M059J (cell line): ENCODE results near the gene LDLRAD3. TPM values are rescaled to one million over a fixed set of nuclear protein-coding genes. Genes with fewer than 3 reads are reported as not detected.
A peak's percentile ranks its signal among the peaks of the same experiment; 100 is the strongest.

Source experiments
- DNase-seq: peaks from one replicate; pipeline ENCODE4 v3.0.0-alpha.2; 2012; ENCODE audit warnings: low read depth
- total RNA-seq: library from RNA; depleted of rRNA; stranded (reverse); fragments of >200 nt; shearing (Covaris generic); gene quantifications from 2 replicates; pipeline ENCODE4 v1.2.3, GENCODE V29; 2014

LDLRAD3 gene
- total RNA-seq, 1 experiment from 2014 or later = 12.1 TPM

DNA sequence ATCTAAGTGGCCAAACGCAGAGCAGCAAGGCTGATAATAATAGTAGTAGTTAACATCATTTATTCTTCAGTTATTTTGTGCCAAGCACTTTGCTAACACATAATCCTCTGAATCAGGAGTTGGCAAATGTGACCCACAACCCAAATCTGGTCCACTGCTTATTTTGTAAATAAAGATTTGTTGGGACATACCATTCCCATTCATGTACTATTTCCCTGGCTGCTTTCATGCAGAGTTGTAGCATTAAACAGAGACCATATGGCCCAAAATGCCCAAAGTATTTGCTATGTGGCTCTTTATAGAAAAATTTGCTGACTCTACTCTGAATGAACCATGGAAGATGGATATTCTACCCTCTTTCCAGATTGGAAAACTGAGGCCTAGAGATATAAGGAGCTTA lies 295.0 kb downstream of the LDLRAD3 start:
- DNase-seq = no peak

DNA sequence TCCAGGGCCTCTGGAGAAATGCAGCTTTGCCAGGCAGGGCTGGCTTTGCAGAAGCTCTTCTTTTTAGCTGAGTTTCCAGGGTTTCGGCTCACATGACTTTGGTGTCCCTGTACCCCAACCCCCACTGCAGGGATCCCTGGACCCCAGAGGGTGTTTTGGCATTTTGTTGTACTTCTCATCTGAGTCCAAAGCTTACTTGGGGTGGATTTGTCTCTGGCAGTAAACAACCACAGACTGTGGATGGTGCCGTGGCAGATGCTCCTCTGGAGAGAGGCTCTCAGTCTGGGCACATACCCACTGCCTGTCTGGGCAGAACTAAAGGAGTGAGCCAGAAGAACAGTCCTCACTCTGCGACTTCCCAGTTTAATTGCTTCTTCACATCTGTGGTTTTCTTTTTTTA lies 295.8 kb downstream of the LDLRAD3 start:
- DNase-seq = no peak

DNA sequence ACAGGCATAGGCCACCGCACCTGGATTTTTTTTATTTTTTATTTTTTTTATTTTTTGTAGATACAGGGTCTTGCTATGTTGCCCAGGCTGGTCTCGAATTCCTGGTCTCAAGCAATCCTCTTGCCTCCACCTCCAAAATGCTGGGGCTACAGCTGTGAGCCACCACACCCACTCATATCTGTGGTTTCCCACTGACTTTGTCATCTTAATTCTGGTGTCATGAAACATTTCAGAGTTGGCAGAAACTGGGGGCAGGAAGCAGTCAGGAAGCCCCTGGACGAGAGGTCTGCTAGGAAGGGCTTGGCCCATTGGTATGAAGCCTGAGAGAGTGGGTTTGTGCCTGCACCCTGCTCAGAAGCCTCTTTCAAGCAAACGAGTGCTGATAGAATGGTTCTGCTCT lies 296.3 kb downstream of the LDLRAD3 start:
- DNase-seq = peak; percentile 31

DNA sequence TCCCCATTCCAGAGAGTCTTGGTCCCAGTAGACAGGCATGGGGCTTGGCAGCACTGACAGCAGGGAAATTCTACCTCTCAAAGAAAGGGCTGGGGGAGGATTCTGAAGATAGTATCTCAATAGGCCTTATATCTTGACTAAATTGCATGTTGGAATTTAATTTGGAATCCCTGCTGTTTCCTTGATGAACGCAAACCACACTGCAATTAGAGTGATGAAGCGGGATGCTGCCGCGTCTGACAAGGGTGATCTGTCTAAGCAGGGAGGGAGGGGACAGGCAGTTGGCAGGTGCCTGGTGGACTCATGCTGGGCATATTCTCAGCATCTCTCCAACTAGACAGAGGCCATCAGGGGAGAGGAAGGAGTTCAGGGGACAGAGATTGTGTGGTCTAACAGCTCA lies 296.9 kb downstream of the LDLRAD3 start:
- DNase-seq = peak; percentile 15

DNA sequence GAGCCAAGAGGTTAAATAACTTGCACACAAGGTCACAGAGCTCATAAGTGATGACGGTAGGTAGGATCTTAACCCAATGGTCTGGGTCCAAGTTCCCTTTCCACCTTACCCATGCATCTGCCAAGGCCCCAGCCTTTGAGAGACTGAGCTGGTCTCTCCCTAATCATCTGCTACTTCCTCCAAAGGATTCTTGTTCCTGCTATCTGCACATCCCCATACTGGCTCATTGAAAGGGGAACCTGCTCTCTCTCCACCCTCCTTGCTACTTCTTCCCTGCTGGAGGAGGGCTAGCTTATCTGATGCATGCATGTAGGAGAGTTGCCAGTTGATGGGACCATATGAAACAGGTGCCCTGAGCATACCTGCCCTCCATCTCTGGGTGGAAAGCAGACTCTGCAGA lies 297.6 kb downstream of the LDLRAD3 start:
- DNase-seq = no peak

DNA sequence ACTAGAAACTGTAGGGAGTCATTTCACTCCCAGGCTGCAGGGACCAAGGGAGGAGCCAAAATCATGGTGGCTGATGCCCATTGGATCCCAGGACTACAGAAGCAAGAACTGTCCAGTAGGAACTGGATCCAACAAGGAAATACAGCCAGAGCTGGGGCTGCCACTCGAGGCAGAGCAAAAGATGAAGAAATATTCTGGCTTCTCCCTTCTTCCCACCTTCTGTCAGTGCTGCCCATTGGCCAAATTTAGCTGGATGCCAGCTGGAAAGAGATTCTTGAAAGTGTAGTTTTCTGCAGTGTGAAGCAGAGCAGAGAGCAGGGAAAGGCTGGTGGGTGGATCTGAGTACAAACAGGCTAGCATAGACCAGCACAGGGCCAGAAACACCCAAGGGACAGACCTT lies 299.8 kb downstream of the LDLRAD3 start:
- no peak for DNase-seq

DNA sequence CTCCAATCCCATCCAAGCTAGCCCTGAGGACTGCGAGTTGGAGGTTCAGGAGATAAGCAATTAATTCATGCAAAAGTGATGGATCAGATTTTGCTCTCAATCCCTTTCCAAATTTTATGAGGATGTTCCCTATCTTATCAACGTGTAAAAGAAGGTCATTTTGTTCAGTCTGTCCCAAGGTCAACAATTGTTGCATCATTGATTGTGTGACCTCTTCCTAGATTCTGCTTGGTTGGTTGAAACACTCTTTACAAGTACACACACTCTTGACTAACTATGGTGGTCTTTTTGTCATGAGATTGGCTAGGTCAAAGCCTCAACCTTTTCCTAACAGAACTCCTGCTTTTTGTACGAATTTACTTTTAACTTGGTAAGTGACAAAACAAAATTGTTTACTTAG lies 303.6 kb downstream of the LDLRAD3 start:
- no peak for DNase-seq

DNA sequence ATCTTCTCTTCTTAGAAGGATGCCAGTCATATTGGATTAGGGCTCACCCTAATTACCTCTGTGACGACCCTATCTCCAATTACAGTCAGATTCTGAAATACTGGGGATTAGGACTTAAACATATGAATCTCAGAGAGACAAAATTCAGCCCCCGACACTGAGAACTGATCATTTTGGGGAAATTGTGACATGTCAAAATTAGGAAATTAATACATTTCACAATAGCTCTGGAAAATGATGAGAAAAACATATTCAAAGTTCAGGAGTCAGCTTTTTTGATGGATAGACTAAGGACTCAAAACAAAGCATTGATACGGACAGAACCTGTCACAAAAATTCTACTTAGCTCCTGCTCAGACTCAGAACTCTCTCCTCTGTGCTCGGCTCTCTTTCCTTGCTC lies 304.6 kb downstream of the LDLRAD3 start:
- DNase-seq = no peak

DNA sequence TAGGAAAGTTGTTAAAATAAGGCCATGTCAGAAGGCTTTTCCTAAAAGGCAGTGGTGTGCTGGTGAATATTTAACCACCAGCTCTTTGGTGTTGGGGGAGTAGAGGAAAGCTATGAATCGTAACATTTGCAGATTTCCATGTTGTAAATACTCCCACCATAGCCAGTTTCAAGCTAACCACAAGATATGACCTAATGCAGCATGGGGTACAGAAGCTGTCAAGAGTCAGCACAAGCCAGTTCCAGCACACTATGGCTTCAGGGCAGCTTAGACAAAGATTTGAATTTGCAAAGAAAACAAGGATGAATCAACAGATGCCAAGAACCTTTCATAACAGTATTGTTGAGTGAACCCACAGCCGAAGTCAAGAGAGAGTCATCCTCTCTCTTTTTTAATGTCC lies 305.4 kb downstream of the LDLRAD3 start:
- DNase-seq = peak; percentile 94

DNA sequence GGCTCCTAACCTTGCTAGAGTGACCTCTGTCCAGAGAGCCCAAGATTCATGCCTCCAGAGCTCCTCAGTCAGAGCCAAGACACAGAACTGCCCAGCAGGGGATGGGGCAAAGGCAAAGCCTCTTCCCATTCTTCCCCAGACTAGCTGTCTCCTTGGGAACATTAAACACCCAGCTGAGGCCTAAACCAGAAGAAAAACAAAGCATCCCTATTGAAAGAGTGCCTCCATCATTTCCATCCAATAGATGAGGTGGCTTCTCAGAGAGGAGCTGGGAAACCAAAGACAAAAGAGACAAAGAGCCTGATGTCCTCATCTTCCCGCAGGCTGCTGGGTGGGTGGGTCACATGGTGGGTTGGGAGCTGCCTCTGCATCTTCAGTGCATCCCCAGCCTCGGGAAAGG lies 308.0 kb downstream of the LDLRAD3 start:
- DNase-seq = no peak

DNA sequence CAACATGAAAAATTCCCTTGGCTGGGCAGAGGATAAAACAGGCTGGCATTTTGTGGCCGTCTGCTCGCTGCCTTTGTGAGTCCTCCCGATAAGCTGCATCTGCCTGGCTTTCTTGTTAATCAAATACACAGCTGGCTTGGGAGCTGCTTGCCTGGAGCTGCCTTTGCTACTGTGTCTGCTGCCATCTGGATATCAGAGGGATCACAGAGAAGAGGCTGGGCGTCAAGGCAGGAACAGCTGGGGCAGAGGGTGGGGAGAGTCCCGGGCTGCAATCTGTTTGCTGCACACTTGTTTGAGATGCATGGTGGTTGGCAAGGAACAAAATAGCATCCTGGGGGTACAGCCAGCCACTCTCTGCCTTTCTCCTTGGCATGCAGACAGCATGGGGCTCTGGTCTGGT lies 309.4 kb downstream of the LDLRAD3 start:
- DNase-seq = no peak

DNA sequence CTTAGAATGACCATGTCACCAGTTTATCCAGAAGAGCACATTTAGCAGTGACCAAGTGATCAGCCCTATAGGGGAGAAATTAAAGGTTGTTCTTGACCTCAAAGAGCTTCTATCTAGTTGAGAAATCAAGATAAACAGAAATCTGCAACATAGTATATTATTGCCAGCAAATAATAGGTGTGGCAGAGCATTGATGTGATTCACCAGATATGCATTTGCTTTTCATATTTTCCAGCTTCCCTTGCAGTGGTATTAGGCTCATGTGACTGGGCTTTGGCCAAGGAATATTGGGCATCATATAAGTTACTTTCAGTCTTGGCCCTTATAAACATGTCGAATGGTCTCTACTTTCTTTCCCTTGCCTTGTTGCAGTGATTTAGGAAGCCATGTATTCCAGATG lies 310.9 kb downstream of the LDLRAD3 start:
- DNase-seq = peak; percentile 36

DNA sequence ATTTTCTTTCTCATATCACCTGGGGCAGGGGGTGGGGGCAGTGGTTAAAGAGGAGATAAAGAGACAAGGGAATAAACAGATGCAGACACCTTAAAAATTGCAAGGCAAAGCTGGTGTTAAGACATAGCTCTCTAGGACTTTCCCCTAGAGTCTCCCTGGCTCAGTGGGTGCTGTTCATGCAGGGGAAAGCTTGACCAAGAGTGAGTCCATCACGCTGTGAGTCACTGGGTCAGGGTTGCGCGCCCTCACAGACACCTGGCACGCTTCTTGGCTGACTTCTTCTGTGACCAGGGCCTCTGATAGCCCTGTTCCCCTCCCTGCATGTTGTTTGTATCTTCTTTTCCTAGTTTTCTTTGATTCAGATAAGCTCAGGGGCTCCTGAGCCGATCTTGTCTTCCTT lies 313.5 kb downstream of the LDLRAD3 start:
- peak; percentile 76 for DNase-seq

DNA sequence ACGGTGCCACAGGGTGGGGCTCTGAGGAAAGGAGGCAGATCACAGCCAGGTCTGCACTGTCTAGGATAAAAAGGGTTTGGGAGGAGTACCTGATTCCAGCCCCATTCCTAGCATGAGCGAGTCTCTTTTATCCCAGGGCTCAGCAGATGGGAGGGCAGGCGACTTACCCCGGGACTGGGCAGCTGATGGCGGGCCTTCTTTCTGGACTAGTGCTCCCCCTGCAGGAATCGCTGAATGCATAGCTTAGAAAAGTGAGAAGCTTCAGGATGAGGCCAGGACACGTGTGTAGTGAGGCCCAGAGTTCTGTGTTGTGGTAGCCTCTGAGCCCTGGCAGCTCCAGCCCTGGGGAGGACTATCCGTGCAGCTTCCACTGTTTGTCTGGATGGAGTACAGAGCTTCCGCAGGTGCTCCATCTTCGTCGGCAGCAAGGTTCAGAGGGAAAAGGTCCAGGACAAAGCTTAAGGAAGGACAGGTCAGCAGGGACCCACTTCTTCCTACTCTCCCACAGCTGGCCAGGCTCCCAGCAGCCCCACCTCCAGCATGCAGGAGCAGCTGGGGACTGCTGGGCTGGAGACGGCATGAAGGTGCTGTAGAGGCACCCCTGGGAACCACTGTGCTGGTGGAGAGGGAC lies 315.0 kb downstream of the LDLRAD3 start:
- peak; percentile 68 for DNase-seq

DNA sequence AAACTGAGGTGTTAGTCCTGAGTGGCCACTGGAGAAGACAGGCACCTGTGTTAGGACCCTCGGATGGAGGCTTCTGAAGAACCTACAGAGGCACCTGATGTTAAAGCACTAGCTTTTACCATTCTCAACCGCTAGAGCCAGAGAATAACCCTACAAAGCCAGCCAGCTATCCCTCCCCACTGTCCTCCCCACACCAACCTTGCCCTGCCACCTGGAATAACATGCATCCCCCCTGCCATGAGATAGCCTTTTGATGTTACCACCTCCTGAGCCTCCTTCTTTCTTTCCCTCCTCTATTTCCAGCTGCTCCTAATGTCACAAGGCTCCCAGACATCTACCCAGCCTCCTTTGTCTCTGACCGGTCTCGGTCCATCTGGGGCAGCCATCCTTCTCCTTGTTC lies 317.2 kb downstream of the LDLRAD3 start:
- no peak for DNase-seq

DNA sequence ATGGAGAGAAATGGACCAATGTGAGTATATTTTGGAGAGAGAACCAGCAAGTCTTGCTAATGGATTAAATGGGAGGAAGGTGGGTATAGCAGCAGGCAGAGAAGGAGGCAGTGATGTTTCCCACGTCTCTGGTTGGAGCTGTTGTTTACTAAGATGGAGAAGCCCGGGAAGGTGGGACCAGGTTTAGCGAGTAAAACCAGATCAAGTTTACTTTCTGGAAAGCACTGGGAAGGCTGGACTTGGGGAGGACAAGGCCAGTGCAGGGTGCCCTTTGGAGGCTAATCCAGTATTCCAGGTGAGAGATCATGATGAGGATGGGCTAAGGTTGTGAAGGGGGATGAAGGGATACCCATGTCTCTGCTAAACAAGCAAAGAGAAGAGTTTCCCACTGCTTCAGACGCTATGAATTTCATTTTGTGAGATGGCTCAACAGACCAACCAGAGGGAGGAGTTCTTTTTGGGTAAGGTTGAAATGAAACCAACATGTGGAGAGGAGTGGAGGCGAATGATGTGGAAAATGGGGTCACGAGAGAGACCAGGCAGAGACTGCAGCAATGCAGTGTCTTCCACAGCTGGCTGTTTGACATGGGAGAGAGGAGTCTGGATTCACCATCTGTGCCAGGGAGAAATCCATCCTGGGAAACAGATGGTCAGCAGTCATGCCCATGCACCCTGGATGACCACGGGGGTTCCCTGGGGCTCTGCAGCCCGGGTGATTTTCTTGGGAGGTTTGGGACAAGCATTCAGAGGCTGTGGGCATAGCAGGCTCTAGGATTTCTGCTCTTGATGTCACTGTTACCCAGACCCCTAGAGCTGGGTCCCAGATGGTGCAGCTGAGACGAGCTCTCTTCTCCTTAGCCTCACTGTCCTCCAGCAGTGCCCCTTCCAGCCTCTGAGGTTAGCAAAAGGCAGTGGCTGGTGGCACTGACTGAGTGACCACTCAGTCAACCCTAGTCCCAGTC lies 320.4 kb downstream of the LDLRAD3 start:
- no peak for DNase-seq

DNA sequence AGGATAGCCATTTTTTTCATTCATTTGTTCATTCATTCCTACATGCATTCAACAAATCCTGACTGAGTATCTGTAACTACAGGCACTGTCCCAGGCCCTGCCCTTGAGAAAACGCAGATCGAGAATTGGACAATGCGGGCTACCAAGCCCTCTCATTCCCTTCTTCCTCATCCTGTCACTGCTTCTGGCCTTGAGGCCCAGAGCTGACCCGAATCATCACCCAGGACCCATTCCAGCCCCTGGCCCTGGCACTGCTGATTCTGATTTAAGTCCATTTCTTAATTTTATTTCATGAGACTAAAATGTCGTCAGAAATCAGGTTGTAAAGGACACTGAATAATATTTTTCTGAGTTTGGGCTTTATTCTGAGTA lies 321.1 kb downstream of the LDLRAD3 start:
- no peak for DNase-seq

DNA sequence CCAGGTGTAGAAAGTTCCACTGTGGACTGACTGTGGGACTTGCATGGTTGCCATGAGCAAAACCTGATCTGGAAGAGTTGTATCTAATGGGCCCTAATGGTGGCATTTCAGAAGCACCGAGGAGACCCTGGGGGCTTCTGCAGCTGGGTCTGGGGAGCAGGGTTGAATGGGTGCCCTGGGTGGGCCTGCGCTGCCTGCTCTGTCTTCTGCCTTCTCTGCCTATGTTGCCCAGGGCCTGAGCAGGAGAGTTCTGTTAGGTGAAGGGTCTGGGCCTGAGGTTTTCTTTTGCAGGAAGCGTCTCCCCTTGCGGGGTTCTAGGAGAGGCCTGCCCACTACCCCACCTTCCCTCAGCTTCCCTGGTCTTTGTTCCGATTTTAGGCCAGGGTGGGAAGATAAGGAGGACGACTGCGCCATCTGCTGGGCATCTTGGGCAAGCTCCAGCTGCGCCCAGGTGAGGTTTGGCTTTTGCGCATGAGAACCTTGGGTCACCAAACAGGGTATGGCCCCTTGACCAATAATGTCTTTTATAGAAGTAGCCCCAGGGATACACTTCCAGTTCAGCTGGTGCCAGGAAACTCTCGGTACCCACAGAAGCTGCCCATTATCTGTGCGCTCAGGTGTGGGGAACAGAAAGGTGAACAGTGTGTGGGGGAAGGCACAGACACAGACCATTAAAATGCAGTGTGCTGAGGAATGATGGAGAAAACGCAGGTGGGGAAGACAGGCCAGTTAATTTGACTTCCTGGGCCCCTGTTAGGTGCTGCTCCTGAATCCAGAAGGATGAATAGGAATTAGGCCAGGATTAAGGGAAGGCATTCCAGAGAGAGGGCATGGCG lies 322.1 kb downstream of the LDLRAD3 start:
- peak; percentile 48 for DNase-seq

DNA sequence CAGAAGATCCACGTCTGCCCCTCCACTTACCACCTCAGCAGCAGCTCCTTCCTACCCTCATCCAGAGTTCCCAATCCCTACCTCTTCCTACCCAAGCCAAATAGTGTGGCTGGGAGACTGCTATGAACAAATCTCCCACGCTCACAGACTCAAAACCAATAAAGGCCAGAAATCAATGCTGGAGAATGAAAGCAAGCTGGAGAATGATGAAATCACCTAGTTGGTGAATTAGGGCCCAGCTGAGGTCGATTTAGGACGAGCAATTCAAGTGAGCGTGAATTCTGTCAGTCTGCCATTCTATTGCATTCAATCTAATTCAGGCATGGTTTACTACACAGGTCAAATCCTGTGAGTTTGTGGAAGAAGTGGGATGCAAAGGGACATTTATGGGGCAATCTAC lies 322.9 kb downstream of the LDLRAD3 start:
- DNase-seq = no peak

DNA sequence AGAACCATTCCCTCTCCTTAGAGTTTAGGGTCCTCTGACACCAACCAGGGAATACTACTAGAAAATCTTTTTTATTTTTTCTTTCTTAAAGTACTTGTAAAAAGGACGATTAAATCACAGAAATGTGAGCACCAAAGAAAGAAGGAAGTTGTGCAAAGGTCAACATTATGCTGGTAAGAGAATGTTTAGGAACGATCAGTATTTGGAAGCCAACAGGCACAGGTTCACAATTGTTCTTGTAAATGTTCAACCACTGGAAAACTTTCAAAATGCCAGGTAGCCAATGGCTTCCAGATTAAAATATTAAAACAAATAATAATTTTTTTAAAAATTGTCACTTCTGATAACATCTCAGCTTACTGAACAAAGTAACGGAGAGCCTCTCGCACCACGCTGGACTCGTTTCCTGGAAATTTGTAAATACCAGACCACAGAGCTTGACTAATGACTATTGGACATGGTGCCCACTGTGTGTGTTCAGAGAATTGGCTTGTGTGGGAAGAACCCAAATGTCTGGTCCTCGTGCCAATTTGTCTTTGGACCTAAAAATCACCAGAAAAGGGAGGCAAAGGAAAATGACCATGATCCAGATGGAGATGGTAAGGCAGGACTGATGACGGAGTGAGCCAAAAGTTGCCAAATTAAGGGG lies 324.6 kb downstream of the LDLRAD3 start:
- no peak for DNase-seq

DNA sequence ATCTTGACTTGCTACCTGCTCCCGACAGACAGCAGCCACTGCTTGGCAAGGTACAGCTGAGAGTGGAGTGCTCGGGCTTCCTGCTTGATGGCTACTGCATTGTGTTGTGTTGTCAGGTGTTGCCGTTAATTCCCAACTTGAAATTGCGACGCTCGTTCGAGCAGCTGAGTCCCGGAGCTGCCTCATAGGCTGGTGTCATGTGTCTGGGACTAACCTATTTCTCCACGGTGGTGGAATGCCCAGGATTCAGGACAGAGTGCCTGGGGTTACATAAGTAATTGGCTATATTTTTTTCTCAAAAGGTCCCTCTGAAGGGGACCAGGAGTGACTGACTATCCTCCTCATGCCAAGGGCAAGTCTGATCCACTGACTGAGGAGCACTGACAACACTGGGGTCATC lies 326.8 kb downstream of the LDLRAD3 start:
- no peak for DNase-seq
